Kidney epithelial cell (primary cell): ENCODE results near the gene TPM4. TPM values are rescaled to one million over a fixed set of nuclear protein-coding genes. Genes with fewer than 3 reads are reported as not detected.
A peak's percentile ranks its signal among the peaks of the same experiment; 100 is the strongest.

Experiments used
- DNase-seq: peaks from one replicate; pipeline ENCODE4 v3.0.0-alpha.2; 2010; ENCODE audit warnings: low read depth
- H3K27me3 ChIP-seq: 2 replicates; pipeline ENCODE4 v1.6.0; 2011; ENCODE audit warnings: low read length; ENCODE audit not compliant: control insufficient read depth, insufficient read depth
- H3K36me3 ChIP-seq: 2 replicates; pipeline ENCODE4 v1.5.1; 2011; ENCODE audit warnings: low read length; ENCODE audit not compliant: control insufficient read depth, insufficient read depth
- H3K4me3 ChIP-seq: 2 replicates; pipeline ENCODE4 v1.5.1; 2011; ENCODE audit warnings: low read depth, mild to moderate bottlenecking, control low read depth, low read length
- total RNA-seq: library from RNA; depleted of rRNA; stranded (reverse); fragments of >200 nt; gene quantifications from 2 replicates; pipeline ENCODE4 v1.2.3, GENCODE V29; 2015
- TF ChIP-seq, protein P1 (sequence below): IDR thresholded peaks from 2 replicates; pipeline ENCODE4 v1.5.1; 2011; ENCODE audit warnings: mild to moderate bottlenecking, moderate library complexity, low read length, control low read depth, inconsistent platforms; ENCODE audit not compliant: insufficient read depth, poor library complexity, severe bottlenecking

The TPM4 gene
- total RNA-seq, 1 donor from 2014 or later, result 873 TPM

DNA sequence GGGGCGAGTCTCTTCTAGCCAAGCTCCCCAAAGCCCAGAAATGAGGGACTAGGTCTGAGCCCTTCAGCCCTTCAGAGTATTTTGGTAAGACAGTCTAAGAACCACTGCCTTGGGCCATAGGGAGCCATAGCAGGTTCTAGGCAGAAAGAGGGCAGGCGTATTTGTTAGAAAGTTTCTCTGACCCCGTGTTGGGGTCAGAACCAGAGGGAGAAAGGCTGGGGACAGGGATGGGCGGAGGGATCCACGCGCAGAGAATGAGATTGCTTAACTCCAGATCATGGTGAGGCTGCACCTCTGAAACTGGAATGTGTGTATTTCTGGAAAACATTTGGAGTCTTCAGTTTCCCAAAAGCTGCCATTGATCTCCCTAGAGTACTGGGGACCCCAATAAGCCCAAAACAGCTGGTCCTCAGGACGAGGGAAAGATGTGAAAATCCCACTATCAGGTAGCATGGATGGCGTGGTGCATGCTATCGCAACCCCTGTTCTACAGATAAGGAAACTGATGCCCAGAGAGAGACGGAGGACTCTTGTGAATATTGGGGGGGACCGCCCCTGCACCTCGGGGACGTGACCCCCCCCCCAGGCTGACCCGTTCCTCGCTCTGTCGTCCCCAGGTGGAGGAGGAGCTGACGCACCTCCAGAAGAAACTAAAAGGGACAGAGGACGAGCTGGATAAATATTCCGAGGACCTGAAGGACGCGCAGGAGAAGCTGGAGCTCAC lies 703 bp upstream of the TPM4 start:
- H3K36me3 ChIP-seq, result no peaks in the 10 kb centered on the region
- TF ChIP-seq, protein P1, sequence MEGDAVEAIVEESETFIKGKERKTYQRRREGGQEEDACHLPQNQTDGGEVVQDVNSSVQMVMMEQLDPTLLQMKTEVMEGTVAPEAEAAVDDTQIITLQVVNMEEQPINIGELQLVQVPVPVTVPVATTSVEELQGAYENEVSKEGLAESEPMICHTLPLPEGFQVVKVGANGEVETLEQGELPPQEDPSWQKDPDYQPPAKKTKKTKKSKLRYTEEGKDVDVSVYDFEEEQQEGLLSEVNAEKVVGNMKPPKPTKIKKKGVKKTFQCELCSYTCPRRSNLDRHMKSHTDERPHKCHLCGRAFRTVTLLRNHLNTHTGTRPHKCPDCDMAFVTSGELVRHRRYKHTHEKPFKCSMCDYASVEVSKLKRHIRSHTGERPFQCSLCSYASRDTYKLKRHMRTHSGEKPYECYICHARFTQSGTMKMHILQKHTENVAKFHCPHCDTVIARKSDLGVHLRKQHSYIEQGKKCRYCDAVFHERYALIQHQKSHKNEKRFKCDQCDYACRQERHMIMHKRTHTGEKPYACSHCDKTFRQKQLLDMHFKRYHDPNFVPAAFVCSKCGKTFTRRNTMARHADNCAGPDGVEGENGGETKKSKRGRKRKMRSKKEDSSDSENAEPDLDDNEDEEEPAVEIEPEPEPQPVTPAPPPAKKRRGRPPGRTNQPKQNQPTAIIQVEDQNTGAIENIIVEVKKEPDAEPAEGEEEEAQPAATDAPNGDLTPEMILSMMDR, result no peak
- DNase-seq, result no peak

DNA sequence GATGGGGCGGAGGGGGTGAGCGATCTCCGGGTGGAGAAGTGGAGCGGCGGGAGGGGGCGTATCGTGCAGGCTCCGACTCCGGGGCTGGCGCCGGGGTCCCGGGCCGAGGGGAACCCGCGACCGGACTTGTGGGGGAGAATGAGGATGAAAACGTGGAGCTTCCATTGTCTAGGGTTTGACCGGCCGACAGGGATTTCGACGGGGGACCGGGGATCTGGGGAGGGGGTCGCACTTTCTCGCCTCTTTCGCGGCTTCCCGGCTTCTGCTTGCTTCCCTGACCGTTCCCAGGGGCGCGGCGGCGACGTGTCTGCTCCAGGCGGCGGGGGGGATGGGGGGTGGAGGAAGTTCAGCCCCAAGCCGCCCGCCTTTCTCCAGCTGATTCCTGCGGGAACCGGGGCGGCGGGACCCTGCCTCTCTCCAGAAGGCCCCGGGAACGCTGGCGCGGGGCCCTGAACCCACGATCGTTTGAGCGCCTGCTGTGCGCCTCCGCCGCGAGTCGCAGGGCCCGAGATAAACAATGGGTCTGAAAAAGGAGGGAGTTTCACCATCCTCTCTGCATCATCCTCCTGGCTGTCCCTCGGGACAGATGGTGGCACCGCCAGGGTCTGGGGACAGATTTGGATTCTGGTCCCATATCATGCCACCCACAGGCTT lies 790 bp downstream of the TPM4 start:
- H3K36me3 ChIP-seq, result no peaks in the 10 kb centered on the region
- TF ChIP-seq, protein P1, result no peak
- DNase-seq, result no peak
- H3K27me3 ChIP-seq, result no peaks in the 10 kb centered on the region
- H3K4me3 ChIP-seq, result peak overlapping the region; percentile 99

More for the DNA sequence above, 703 bp upstream of the TPM4 start:
- Histone ChIP-seq H3K27me3 (no peaks in the 10 kb centered on the region), H3K4me3 (peak overlapping the region; percentile 99)

DNA sequence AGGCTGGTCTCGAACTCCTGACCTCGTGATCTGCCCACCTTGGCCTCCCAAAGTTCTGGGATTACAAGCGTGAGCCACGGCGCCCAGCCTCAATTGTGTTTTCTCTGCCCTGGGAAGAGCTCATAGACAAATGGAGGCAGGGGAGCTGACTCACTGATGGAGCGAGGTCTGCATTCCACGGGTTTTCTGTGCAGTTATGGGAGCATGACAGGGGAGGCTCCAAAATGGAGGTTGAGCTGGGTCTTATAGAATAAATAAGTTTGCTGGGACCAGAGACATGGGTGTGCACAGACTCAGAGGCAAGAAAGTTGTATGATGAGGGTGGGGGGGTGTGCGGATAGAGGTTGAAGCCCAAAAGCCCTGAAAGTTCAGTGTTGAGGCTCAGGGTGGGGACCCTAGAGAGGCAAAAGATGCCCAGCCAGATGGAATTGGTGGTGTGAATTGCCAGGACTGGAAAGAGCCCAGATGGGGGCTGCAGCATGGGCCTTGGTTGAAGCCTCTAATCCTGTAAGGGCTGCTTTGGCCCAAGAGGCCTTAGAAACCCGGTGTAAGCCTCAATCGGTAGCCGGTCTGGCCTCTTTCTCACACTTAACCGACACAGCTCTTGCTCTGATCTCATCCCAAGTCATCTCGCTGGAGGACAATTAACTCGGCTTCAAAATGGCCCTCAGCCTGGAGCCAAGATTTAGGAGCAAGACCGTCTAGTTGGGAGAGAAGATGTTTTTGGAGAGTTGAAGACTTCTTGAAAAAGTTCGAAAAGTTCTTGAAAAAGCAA lies 1.9 kb downstream of the TPM4 start:
- Histone ChIP-seq H3K27me3 (no peaks in the 10 kb centered on the region), H3K4me3 (peak overlapping the region; percentile 99), H3K36me3 (peaks cover 3% of the 10 kb centered on the region)
- TF ChIP-seq, protein P1, result no peak
- no peak for DNase-seq

DNA sequence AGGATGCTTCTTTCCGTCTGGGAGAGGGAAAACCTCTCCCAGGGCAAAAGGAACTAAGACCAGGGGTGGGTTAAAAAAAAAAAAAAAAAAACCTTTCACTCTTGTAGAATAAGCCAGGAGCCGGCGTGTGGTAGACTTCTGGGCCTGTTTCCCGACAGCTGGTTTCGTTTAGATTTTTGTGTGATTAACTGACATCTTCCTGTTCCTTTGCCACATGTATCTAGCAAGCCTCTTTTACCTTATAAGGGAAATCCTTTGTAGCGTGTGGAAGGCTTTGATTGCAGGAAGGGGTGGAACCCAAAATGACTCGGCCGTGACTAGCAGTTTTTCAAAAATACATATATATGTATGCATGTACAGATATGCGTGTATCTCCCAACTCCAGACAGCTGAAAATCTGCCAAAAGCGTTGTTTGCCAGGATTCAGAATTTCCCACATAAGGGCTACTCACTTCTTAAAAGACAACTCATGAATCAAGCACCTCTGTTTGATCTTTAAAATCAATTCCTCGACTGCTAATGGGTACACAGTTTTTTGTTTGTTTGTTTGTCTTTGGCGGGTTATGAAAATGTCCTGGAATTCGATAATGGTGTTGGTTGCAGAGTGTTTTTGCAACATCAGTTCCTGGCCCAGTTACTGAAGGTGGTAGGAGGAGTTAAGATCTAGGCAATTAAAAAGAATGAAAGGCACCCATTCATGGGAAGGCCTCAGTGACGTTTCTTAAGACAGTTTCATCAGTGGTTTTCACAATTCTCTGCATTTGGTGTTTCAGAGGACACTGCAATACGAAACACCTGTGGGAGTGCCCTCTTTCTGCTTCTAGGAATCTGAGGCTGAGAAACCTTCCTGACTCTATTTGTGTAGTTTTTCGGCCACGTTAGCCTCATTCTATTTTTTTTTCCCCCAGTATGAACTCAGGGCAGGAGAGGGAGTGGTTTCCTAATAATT lies 2.7 kb downstream of the TPM4 start:
- TF ChIP-seq, protein P1, result no peak
- Histone ChIP-seq H3K36me3 (peaks cover 3% of the 10 kb centered on the region), H3K27me3 (no peaks in the 10 kb centered on the region), H3K4me3 (peak overlapping the region; percentile 99)
- DNase-seq, result peak; percentile 63

DNA sequence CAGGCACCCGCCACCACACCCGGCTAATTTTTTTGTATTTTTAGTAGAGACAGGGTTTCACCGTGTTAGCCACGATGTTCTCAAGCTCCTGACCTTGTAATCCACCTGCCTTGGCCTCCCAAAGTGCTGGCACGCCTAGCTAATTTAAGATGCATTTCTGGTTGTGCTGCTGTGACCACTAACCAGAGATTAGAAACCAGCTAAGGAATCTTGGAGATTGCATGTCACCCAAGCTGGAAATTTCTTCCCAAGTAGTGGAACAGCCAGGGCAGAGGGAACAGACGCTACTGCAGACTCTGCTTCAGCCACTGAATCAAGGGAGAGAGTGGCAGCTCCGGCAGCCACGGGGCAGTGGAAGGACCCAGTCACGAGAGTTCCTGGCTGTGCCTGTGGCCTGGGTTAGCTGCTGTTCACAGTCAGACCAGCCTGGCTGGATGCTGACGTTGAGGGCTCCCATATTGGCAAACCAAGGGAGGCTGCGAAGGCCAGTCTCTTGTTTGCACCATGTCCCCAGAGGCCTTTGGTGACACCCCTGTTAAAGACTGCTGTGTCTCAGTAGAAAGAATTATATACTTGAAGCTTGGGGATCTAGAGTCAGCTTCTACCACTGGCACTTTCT lies 7.9 kb downstream of the TPM4 start:
- Histone ChIP-seq H3K36me3 (peaks cover 11% of the 10 kb centered on the region), H3K27me3 (no peaks in the 10 kb centered on the region), H3K4me3 (no peak overlapping the region)
- TF ChIP-seq, protein P1, result no peak
- DNase-seq, result no peak
